Stimulated activated CD8-positive, alpha-beta memory T cell treated with anti-CD3 and anti-CD28 coated beads, Interleukin-15, amount 100 ng/mL, for 4 hours (primary cell): ENCODE measurements around the gene CHD9.
A peak's percentile ranks its signal among the peaks of the same experiment; 100 is the strongest.
"Not testable (repeated sequence)": the region's sequence is repeated elsewhere in the genome, so short reads cannot be mapped to it uniquely, and the experiment has no call there.

Experiments used
- DNase-seq, 2 donors: peaks; one replicate each; pipeline ENCODE4 v3.0.0-alpha.2; 2020; ENCODE audit warnings: low read depth in 2 of 2

The CHD9 gene

GRCh38 chr16:53131363-53132071 is 76.7 kb downstream of the CHD9 start:
- peak; percentile 32 to 42 for DNase-seq

GRCh38 chr16:53132406-53132805 is 77.6 kb downstream of the CHD9 start:
- DNase-seq = no peak

GRCh38 chr16:53135329-53135728 is 80.5 kb downstream of the CHD9 start:
- DNase-seq = no peak

GRCh38 chr16:53142823-53143568 is 88.2 kb downstream of the CHD9 start:
- DNase-seq = no peak

DNA sequence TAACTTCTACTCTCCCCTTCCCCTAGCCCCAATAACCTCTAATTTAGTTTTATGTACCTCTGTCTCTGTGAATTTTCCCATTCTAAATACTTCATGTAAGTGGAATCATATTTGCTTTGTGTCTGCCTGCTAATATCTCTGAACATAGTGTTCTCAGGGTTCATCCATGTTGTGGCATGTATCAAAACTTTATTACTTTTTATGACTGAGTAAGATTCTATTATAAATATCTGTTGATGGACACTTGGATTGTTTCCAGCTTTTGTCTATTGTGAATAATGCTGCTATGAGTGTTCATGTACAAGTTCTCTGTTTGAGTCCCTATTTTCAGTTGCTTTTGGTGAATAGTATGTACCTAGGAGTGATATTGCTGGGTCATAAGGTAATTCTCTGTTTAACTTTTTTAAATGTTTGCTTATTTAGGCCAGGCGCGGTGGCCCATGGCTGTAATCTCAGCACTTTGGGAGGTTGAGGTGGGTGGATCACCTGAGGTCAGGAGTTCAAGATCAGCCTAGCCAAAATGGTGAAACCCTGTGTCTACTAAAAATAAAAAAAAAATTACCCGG is 92.8 kb downstream of the CHD9 start:
- DNase-seq = no peak

DNA sequence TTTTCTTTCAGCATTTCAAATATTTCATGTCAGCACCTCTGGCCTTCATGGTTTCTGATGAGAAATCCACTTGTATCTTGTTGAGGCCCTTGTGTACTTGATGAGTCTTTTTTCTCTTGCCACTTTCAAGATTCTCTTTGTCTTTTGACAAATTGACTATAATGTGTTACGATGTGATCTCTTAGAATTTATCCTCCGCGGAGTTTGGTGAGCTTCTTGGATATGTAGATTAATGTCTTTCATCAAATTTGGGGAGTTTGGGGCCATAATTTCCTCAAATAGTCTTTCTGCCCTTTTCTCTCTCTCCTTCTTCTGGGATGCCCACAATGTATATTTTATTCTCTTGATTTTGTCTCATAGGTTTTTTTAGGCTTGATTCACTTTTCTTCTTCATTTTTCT is 96.0 kb downstream of the CHD9 start:
- no peak for DNase-seq

GRCh38 chr16:53152329-53152728 is 97.5 kb downstream of the CHD9 start:
- no peak for DNase-seq

DNA sequence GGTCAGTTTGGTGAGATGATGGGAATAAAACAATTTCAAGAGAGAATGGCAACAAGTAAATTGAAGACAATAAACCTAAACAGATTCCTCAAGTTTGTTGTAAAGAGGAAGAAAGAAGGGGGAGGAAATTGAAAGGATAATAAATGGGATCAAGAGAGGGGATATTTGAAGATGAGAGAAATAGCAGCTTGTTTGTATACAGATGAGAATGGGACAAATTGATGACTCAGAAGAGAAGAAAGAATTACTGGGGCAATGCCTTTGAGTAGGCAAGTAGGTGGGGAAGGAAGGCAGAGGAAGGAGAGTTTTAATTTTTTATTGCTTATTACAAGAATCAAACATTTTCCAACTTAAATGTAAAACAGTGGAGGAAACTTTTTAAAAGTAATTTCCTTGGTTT is 98.3 kb downstream of the CHD9 start:
- no peak for DNase-seq

DNA sequence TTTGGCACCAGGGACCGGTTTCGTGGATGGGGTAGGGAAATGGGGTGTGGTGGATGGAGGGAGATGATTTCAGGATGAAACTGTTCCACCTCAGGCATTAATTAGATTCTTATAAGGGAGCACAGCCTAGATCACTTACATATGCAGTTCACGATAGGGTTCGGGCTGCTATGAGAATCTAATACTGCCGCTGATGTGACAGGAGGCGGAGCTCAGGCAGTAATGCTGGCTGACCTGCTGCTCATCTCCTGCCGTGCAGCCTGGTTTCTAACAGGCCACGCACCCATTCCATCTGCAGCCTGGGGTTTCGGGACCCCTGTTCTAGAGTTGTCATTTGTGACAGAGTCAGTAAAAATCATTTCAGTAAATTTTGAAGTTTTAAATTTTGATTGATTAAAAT is 99.7 kb downstream of the CHD9 start:
- no peak for DNase-seq

DNA sequence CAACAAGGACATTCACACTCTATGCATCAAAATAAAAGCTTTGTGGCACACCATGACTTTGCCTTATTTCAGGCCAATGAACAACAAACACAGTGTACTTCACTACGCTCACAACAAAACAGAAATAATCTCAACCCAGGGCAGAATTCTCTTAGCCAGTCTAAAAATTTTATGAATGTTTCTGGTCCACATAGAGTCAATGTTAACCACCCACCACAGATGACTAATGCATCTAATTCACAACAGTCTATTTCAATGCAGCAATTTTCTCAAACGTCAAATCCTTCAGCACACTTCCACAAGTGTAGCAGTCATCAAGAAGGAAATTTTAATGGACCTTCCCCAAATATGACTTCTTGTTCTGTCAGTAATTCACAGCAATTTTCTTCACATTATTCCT is 101.7 kb downstream of the CHD9 start:
- DNase-seq = no peak

DNA sequence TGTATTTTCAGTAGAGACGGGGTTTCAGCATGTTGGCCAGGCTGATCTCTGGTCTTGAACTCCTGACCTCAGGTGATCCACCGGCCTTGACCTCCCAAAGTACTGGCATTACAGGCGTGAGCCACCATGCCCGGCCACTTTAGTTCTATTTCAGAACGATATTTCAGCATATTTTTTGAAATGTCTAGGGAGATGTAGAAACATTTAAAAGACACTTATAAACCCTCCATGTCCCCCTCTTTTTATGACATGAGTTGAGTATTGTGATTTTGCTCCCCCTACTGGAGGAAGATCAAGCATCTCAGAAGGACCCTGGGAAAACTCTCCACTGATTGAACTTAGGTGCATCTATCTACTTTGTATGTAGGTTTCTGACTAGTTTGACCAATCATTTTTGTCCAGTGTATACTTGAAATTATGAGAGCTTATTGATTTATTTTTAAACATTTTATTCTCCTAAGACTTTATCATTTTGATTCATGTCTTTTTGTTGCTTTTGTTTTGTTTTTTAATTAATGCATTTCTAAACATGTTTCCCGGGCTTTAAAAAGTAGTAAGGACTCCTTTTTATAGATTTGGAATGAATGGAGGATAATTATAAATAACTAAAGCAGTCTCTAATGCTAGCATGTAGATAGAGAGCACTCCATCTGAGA is 105.1 kb downstream of the CHD9 start:
- DNase-seq = no peak

DNA sequence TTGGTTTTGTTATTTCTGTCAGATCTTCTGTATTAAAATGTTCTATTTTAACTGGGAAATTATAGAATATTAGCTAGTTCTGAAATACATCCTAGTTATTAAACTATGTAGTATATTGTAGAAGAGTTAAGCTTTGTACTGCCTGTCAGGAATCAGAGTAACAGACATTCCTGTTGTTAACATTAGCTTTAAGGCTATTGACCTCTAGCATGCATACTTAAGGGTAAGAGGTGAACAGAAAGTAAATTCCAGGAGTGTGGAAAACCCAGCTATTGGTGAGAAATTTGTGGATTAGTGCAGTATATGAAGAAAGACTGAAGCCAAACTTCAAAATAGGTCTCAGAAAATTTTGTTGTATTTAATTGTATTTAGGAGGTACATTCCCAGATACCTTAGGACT is 111.3 kb downstream of the CHD9 start:
- DNase-seq = no peak

- no peak for DNase-seq
Measured at GRCh38 chr16:53168744-53169143, 114.0 kb downstream of the CHD9 start.

DNA sequence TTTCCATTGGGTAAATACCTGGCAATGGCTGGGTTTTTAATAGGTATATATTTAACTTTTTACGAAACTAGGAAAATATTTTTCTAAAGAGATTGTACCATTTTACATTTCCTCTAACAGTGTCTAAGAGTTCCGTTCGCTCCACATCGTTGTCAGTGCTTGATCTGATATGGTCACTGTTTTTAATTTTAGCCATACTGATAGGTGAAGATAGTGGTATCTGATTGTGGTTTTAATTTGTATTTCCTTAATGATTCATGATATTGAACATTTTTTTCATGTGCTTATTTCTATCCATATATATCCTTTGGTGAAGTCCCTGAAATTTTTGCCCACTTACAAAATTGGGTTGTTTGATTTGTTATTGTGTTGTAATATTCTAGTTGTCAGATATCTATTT is 117.7 kb downstream of the CHD9 start:
- no peak for DNase-seq

DNA sequence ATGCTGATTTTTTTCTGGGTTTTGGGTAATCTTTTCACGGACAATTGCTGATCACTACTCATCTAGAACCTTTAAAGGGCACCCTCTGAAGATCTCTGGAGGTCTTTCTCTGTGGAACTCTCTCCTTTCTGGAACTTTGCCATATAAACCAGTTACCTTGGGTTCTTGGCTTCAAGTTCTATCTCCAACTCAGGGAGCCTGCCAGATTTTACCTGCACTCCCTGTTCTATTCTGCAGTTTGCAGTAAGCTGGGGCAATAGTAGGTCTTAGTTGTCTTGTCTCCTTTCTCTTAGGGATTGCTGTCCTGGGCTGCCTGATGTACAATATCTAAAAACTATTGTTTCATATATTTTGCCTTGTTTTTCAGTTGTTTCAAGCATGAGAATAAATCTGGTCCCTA is 120.3 kb downstream of the CHD9 start:
- DNase-seq = no peak

GRCh38 chr16:53176434-53176833 is 121.6 kb downstream of the CHD9 start:
- no peak for DNase-seq

DNA sequence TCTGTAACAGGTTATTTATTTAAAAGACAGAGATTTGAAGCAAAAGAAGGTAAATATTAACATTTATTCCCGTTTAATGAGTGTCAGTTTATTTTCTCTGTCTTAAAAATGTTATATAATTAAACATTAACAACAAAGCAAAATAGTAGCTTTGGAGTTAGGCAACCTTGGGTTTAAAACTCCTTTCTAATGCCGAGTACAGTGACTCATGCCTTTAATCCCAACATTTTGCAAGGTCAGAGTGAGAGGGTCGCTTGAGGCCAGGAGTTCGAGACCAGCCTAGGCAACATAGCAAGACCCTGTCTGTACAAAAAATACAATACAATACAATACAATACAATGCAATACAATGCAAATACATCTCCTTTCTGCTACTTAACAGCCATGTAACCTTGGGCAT is 128.7 kb downstream of the CHD9 start:
- no peak for DNase-seq

DNA sequence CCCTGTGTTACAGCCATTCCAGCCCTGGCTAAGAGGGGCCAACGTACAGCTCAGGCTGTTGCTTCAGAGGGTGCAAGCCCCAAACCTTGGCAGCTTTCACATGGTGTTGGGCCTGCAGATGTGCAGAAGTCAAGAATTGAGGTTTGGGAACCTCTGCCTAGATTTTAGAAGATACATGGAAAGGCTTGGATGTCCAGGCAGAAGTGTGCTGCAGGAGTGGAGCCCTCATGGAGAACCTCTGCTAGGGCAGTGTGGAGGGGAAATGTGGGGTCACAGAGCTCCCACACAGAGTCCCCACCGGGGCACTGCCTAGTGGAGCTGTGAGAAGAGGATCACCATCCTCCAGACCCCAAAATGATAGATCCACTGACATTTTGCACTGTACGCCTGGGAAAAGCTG is 130.9 kb downstream of the CHD9 start:
- not testable (repeated sequence) for DNase-seq

DNA sequence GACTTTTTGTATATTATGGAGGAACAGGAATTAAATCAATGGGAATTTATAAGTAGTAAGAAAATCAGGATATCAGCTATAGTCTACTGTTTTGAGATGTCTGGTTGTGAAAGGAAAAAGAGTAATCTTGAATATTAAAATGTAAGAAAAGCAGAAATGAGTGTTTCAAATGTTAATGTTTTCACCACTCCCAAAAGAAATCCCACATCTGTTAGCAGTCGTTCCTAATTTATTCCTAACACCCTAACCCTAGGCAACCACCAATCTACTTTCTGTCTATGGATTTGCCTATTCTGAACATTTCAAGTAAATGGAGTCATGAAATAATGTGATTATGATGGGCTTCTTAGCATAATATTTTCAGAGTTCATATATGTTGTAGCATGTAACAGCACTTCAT is 133.0 kb downstream of the CHD9 start:
- DNase-seq = no peak

- DNase-seq = no peak
Measured at GRCh38 chr16:53191413-53191812, 136.6 kb downstream of the CHD9 start.

DNA sequence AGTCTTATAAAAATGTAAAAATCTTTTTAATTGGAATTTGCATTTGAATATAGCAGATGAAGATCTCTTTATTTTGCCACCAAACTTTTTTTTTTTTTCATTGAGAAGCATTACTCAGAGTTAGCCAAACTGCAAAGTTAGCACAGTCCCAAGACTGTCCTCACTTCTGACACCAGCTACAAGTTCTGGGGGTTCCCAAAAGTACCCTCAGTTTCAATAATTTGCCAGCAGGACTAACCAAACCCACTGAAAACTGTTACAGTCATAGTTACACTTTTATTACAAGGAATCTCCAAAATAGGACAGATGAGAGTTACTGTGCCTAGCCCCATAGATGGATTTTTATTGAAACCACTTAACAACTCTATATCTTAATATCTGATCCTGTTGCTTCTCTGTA is 144.1 kb downstream of the CHD9 start:
- DNase-seq = no peak

- no peak for DNase-seq
Measured at GRCh38 chr16:53201900-53202299, 147.1 kb downstream of the CHD9 start.

- no peak for DNase-seq
Measured at GRCh38 chr16:53202398-53202797, 147.6 kb downstream of the CHD9 start.
